Anterior cingulate cortex (tissue), 58 donors: ENCODE results near the gene ZER1.

ENCODE experiments used
- DNase-seq, 58 donors: peaks; one replicate each; lab custom pipeline; 2025; lab: John Stamatoyannopoulos, UW

The ZER1 gene

DNA sequence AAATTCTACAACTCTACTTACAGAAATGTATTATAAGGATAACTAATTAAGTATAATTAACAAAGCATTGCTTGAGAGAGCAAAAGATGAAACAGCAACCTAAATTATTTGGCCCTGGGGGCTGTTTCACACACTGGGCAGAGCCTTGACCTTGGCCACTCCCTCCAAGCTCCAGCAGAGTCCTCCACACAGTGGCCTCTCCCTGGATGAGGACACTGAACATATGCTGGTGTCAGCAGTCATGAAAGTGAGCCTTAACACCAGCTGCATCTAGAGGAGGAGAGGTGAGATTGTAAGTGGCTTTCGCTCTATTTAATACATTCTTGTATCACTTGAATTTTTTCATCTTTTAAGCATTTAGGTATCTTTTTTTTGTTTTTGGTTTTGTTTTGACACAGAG lies 24.5 kb downstream of the ZER1 start:
- DNase-seq: no peak

DNA sequence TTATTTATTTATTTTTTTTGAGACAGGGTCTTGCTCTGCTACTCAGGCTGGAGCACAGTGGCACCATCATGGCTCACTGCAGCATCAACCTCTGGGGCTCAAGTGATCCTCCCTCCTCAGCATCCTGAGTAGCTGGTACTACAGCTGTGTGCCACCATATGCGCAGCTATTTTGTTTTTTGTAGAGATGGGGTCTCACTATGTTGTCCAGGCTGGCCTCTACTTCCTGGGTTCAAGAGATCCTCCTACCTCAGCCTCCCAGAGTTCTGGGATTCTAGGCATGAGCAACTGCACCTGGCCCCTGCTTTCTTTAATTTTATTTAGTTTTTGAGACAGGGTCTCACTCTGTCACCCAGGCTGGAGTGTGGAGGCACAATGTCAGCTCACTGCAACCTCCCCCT lies 28.3 kb downstream of the ZER1 start:
- DNase-seq: no peak

DNA sequence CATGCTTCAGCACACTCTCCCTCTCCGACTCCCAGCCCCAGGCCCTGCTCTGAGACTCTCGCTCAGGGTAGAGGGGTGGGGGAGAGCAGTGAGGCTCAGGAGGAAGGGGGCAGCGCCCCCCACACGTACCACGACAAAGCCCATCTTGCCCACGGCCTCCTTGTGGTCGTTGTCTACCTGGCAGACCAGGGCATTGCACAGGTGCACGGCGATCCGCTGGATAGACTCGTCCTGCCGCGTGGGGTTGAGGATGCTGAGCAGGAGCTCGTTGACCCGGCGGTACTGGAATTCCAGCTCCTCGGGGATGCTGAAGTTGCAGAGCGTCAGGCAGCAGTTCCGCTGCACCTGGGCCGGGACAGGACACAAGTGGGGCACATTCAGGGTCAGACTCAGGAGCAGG lies 29.3 kb downstream of the ZER1 start:
- no peak for DNase-seq

DNA sequence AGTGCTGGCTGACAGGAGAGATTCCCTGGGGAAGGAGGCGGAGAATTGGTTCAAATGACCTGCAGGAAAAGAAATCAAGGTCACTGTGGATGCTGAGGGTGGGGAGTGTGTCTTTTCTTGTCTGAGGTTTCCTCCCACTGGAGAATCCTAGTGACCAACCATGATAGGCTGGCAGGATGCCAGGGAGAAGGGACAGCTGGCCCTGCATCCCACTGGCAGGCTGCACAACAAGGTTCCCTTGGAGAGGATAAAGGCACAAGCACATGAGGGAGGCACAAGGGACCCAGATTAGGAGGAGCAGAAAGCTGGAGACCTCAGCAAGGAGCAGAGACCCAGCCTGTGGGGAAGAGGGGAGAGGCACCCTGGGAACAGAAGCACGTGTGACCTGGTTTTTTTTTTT lies 36.4 kb downstream of the ZER1 start:
- DNase-seq: peak in 34 of 58 donors; percentile 5 to 73 (median 24)

DNA sequence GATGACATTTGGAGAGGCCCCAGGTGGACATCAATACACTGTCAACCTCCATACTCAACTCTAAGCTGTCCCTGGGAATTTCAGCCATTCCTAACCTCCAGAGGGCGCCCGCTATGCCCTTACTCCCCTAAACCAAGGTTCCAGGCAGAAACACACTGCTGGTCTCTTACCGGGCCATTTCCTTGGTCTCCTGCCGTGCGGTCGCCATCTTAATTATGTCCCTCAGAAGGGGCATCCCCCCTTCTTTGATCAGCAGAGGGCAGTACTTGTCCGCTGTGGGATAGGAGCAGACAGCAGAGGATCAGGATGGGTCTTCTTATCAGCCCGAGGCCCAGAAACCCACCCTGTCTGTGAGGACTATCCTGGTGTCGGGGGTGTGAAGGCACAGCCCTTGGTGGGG lies 38.5 kb downstream of the ZER1 start:
- DNase-seq: peak in 41 of 58 donors; percentile 7 to 64 (median 29)

DNA sequence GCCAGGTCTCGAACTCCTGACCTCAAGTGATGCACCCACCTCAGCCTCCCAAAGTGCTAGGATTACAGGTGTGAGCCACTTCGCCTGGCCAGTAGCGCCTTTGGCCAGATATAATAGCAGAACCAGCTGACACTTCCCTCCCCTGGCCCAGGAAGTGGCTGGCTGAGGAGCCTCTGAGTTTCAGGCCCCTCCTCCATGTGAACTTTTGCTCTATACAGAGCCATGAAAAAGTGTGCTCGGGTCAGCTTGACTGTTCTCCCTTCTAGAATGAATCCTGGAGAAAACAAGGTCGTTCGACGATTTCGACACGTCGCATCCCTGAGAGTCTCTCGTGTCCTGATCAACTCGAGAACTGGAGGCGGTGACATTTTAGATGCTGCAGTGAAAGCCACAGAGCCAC lies 39.2 kb downstream of the ZER1 start:
- no peak for DNase-seq

DNA sequence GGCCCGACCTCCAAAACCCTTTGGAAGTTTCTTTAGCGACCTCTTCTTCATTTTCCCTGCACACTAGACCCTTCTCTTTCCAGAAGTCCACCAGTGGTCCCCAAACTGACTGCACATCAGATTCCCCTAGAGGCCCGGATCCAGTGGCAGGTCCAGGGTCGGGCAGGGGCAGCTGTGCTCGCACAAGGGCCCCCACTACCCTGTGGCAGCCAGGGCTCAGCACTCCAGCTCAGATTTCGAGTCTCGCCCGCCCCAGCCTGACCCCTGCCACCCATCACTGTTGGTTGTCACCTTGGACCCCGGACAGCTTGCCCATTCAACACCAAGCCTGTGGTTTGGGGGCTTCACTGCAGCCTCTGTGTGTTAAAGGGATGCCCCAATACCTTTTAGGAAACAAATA lies 40.0 kb downstream of the ZER1 start:
- no peak for DNase-seq

DNA sequence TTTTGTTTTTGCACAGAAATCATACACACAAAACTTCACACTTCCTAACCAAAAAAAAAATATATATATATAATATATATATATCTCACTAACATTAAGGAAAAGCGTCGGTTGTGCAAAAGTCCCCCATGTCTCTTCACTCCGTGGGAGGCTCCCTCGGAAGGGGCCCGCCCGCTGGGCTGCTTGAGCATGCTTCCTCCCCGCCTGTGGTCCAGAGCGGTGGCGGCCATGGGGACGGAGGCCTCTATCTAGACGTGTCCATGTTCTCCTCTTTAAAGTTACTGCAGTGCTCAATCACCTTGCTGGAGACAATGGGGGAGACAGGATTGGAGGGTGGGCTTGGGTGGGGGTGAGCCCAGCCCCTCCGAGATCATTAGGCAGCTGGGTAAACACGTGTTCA lies 40.6 kb downstream of the ZER1 start:
- DNase-seq: no peak

DNA sequence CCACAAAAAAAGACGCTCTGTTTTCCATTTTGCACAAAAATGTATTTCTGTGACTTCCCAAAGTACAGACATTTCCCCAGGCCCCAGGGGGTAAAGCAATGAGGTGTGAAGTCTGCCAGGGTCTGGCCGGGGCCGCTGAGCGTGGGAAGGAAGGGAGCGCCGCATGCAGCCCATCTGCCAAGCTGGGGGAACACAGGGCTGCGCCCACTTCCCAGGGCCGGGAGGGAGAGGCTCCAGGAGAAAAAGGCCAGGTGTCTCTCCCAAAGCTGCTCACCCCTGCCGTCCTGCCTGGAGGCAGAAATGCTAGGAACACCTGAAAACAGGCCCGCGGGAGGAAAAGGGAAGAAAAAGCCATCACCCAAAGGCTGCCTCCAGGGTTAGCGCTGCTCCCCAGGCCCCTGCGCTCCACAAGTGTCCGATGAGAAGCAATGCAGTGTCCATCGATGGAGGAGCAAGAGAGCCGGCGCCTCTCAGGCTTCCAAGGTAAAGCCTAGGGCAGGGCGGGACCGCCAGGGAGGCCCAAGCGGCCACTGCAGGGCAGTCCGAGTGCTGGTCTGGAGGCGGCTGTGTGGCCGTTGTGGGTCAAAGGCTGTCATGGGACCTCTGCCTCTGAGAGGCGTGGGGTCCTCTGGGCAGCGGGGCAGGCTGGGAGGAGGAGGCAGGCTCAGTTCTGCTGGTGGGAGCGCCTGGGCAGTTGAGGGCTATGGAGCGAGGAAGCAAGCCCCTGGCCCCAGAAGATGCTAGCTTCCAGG lies 41.8 kb downstream of the ZER1 start:
- DNase-seq: no peak

DNA sequence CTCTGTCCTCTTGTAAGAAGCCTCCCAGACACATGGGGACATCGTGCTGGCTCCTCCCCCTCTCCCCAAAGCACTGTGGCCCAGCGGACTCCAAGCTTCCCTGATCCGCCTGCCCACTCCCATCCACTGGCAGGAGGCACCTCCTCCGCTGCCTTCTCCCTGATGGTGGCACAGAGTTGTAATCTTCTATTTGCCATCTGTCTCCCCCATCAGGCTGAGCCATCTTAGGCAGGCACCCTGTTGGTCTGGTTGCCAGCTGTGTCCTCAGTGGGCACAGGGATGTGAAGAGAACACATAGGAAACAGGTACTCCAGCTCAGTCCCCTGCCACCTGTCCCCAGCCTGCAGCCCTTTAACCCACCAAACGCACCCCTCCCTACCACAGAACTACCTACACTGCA lies 42.4 kb downstream of the ZER1 start:
- DNase-seq: peak in 1 of 58 donors; percentile 5

DNA sequence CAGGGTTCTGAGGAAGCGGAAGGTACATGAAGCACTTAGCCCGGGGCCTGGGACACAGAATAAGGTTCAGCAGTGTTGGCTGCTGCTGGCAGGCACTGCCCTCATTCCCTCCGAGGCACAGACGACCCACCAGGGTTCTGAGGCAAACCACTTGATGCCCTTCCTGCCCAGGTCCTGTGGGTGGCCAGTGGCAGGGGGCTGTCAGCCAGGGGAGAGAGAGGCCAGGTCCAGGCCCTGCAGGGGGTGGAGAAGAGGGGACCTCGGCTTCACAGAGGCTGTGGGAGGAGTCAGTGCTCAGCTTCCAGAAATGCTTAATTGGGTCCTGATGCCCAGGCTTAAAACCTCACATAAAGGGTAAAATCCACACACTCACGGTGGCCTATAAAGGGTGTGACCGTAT lies 43.4 kb downstream of the ZER1 start:
- no peak for DNase-seq

DNA sequence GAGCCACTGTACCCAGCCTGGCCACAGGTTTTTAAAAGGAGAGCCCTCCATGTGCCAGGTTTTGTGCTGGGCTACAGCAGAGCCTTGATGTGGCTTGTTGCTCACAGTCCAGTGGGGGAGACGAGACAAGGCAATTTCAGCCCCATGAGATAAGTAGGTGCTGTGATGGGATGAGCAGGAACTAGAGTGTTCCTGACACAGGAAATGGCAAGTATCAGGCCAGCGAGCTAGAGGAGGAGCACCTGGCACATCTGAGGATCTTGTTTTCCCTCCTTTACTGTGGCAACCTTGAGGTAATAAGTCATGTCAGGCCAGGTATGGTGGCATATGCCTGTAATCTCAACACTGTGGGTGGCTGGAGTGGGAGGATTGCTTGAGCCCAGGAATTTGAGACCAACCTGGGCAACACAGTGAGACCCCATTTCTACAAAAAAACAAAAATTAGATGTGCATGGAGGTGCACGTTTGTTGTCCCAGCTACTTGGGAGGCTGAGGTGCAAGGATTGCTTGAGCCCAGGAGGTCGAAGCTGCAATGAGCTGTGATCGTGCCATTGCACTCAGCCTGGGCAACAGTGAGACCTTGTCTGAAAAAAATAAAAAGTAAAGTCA lies 44.0 kb downstream of the ZER1 start:
- no peak for DNase-seq

DNA sequence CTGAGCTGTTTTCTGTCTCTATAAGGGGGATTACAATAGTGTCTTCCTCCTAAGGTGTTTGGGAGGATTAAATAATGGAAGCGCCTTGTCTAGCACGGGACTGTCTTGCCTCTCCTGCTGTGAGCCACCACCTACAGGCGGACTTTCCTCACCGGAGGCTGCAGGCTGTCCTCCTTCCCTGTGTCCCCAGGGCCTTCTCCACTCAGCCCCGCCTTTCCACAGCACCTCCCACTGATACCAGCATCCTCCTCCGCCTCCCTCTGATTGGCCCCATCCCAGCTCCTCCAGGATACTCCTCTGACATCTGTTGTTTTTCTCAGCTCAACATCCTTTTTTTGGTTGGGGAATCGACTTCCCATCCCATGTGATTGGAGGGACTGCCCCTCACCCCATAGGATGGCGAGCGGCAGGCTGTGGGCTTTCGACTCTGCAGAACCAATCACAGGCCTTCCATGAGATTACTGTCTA lies 46.9 kb downstream of the ZER1 start:
- DNase-seq: peak in 52 of 58 donors; percentile 13 to 86 (median 56)

DNA sequence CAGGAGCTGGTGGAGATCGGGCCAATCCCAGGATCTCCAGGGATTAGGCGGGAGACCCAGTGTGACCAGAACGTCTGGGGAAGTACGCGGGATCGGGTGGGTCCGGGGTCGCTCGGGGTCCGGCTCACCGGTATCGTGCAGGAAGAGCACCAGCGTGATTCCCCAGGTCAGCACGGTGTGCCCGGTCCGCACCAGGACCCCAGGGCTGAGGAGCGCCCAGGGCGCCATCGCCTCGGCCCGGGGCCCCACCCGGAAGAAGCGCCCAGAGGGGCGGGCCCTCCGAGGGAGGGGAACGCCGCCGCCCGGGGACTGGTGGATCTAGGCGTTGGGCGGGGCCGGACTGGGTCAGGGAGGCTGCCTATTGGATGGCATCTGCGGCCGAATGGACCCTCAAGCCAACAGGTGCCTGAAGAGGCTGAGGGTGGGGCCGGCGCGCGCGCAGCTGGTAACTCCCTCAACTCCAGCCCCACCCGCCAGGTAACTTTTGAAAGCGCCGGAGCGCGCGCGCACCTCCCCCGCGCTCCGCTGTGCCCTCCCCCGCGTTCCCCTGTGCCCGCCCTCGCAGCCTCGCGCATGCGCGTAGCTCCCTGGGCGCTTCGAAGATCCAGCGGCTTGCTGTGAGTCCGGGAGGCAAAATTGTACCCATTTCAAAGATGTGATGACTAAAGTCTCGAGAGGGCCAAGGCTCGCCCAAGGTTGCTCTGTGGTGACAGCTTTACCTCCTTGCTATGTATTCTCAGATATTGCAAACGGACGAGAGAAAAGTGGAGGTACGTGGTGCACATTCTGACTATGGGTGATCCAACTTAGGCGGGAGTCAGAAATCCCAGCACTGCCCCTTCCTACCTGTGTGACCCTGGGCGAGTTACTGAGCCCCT lies 47.6 kb downstream of the ZER1 start, which contains the start of gene ZDHHC12:
Gene ZDHHC12 (minus strand): TSS at position 262 of the 878 bp plus-strand sequence. CDS start 34 bp downstream, at position 228.
- peak; percentile 43 to 91 (median 85) for DNase-seq

DNA sequence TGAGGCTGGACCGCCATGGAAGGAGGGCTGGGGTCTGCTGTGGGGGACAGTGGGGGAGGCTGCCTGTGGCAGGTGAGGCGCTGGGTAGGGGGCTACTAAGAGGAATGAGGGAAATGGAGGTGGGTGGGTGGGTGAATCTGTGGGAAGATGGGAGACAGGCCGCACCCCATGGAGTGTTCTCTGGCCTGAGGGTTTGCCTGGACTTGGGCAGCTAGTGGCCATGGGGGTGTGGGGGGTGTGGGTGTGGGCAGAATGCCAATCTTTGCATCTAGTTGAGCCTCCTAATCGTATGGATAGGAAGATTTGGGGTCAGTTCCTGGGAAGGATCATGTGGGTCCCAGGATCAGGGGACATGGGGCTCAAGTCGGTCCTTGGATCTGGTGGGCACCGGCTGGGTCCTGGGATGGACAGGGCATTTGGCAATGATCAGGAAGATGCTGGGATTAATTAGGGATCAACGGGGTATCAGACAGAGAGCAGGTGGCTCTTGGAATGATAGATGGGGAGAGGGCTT lies 48.3 kb downstream of the ZER1 start:
- no peak for DNase-seq

DNA sequence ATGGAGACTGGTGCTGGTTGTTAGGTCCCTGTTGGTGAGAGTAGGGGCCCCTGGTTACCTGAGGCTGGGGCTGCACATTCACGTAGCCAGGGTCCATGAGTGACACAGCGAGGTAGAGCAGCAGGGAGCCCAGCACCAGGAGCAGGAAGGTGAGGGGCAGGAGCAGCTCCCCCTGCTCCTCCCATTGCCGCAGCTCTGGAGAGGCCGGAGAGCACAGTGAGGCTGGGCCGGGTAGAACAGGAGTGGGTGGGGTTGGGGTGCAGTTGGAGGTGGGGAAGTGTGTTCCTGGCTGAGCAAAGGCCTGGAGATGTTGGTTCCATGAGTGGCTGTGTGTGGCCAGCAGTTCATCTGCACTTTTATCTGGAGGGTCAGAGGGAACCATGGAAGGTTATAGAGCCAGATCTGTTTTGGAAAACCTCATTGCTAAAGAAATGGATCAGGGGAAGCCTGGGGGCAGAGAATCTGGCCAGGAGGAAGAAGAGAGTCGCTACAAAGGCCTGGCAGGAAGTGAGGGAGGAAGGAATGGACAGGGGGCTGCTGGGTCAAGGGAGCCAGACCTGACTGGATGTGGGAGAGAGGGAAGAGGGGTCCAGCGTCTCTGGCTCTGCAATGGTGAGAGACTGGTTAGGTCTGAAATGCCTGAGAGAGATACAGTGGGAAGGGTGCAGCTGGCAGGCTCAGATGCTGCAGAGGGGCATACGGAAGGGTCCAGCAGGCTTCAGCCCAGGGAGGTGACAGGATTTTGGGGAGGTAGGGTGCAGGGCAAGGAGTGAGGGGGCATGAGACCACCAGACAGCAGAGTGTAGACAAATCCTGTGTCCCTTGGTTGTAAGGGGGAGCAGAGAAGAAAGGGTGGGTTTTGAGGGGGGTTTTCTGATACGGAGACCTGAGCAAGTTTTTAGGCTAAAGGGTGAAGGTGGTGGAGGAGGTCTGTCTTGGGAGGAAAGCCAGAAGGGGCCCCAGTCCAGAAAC lies 49.1 kb downstream of the ZER1 start:
- DNase-seq: no peak

DNA sequence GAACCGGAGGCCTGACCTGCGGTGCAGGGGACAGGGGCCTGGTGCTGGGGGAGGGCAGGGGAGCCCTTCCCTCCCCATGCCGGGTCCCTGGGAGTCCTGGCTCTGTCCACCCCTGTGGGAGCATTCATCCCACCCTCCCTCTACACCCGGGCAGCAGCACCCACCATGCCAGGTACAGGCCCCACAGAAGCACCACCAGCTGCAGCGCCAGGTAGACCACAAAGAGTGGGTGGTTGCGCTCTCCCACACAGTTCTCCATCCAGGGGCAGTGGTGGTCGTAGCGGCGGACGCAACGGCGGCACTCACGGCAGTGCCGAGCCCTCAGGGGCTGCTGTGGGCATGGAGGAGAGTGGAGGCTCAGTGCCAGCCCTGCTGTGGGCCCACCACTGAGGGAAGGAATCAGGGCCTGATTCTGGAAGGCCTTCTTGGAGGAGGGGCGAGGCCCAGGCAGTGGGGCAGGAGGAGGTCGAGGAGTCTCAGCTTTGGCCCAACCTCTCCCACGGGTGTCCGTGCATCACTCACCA lies 50.2 kb downstream of the ZER1 start:
- DNase-seq: no peak

DNA sequence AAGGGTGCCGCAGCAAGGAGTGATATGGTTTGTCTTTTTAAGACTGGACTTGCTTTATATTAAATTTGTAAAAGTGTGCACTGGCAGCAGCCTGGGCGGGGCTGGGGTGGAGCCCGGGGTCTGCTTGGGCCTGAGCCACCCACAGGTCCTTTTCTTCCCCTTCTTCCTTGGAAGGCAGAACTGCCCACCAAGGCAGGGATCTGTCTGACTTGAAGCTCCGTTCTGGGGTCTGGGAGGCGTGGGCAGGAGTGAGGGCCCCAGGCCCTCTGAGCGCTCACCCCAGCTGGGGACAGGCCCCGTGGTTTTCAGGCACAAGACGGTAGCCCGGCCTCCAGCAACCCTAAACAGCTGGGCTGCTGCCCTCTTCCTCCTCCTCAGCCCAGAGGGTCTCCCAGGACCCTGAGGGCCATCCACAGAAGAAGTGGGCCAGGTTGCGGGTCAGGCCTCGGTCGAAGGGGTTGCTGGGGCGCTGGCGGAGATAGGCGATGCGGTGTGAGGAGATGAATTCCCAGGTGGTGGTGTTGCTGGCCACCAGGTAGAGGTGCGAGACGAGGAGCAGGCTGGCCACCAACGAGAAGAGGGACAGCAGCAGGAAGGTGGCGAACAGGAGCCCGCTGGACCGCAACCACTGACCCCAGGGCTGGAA lies 50.8 kb downstream of the ZER1 start:
- DNase-seq: no peak
